Astrocyte (in vitro differentiated cells and primary cell): ENCODE measurements around the gene FNDC3B. TPM values are rescaled to one million over a fixed set of nuclear protein-coding genes. Genes with fewer than 3 reads are reported as not detected.

ENCODE experiments used
- DNase-seq: peaks from one replicate; pipeline ENCODE4 v3.0.0-alpha.2; 2010; ENCODE audit warnings: low read depth
- FAIRE-seq: peaks from 2 replicates; lab custom pipeline; 2011; peaks lifted over from hg19 to GRCh38; lab: Jason Lieb, UNC
- H2AFZ ChIP-seq: 2 replicates; pipeline ENCODE4 v1.6.0; 2012; ENCODE audit warnings: low read depth, low read length, inconsistent platforms
- H3K27ac ChIP-seq: 2 replicates; pipeline ENCODE4 v1.5.1; 2011; ENCODE audit warnings: low read depth, low read length, inconsistent platforms
- H3K27me3 ChIP-seq: 2 replicates; pipeline ENCODE4 v1.6.0; 2011; ENCODE audit warnings: low read length, inconsistent platforms; ENCODE audit not compliant: insufficient read depth
- H3K36me3 ChIP-seq: 2 replicates; pipeline ENCODE4 v1.5.1; 2011; ENCODE audit warnings: low read length, inconsistent platforms; ENCODE audit not compliant: insufficient read depth
- H3K4me1 ChIP-seq: 2 replicates; pipeline ENCODE4 v1.5.1; 2011; ENCODE audit warnings: low read length, inconsistent platforms; ENCODE audit not compliant: insufficient read depth
- H3K4me2 ChIP-seq: 2 replicates; pipeline ENCODE4 v1.6.0; 2012; ENCODE audit warnings: low read length, inconsistent platforms
- H3K4me3 ChIP-seq: 2 replicates; pipeline ENCODE4 v1.5.1; 2011; ENCODE audit warnings: low read depth, mild to moderate bottlenecking, low read length, inconsistent platforms; ENCODE audit not compliant: insufficient read depth
- H3K79me2 ChIP-seq: 2 replicates; pipeline ENCODE4 v1.6.0; 2012; ENCODE audit warnings: mild to moderate bottlenecking, low read length, inconsistent platforms; ENCODE audit not compliant: insufficient read depth
- H3K9ac ChIP-seq: 2 replicates; pipeline ENCODE4 v1.6.0; 2012; ENCODE audit warnings: mild to moderate bottlenecking, low read length, inconsistent platforms
- H3K9me3 ChIP-seq: 2 replicates; pipeline ENCODE4 v1.5.1; 2012; ENCODE audit warnings: low read depth, mild to moderate bottlenecking, low read length, inconsistent platforms; ENCODE audit not compliant: insufficient read depth
- H4K20me1 ChIP-seq: 2 replicates; pipeline ENCODE4 v1.6.0; 2012; ENCODE audit warnings: low read length, inconsistent platforms; ENCODE audit not compliant: insufficient read depth
- H3K27ac Mint-ChIP-seq: one replicate; pipeline ENCODE4 v1.8.0; 2021; ENCODE audit warnings: mild to moderate bottlenecking, mixed read lengths; ENCODE audit not compliant: unreplicated experiment
- H3K27me3 Mint-ChIP-seq: one replicate; pipeline ENCODE4 v1.8.0; 2021; ENCODE audit warnings: low read depth, mixed read lengths; ENCODE audit not compliant: unreplicated experiment
- H3K36me3 Mint-ChIP-seq: one replicate; pipeline ENCODE4 v1.8.0; 2021; ENCODE audit warnings: low read depth, mixed read lengths; ENCODE audit not compliant: unreplicated experiment
- H3K4me1 Mint-ChIP-seq: one replicate; pipeline ENCODE4 v1.8.0; 2021; ENCODE audit warnings: low read depth, mixed read lengths; ENCODE audit not compliant: unreplicated experiment
- H3K4me3 Mint-ChIP-seq: one replicate; pipeline ENCODE4 v1.8.0; 2021; ENCODE audit warnings: mild to moderate bottlenecking, moderate library complexity, mixed read lengths; ENCODE audit not compliant: unreplicated experiment
- H3K9me3 Mint-ChIP-seq: one replicate; pipeline ENCODE4 v1.8.0; 2021; ENCODE audit warnings: mild to moderate bottlenecking, mixed read lengths; ENCODE audit not compliant: unreplicated experiment
- EZH2 ChIP-seq: IDR thresholded peaks from 2 replicates; pipeline ENCODE4 v1.6.1; 2012; ENCODE audit warnings: mild to moderate bottlenecking, low read length, inconsistent platforms; ENCODE audit not compliant: insufficient read depth
- total RNA-seq: library from RNA; stranded (reverse); gene quantifications from 2 replicates; pipeline ENCODE4 v1.2.1, GENCODE V29; 2021
- TF ChIP-seq, protein P1 (sequence below): IDR thresholded peaks from 2 replicates; pipeline ENCODE4 v1.5.1; 2011; ENCODE audit warnings: low read depth, mild to moderate bottlenecking, inconsistent platforms, low read length, moderate library complexity; ENCODE audit not compliant: insufficient read depth

The FNDC3B gene
- total RNA-seq, 1 donor from 2014 or later = 327 TPM

DNA sequence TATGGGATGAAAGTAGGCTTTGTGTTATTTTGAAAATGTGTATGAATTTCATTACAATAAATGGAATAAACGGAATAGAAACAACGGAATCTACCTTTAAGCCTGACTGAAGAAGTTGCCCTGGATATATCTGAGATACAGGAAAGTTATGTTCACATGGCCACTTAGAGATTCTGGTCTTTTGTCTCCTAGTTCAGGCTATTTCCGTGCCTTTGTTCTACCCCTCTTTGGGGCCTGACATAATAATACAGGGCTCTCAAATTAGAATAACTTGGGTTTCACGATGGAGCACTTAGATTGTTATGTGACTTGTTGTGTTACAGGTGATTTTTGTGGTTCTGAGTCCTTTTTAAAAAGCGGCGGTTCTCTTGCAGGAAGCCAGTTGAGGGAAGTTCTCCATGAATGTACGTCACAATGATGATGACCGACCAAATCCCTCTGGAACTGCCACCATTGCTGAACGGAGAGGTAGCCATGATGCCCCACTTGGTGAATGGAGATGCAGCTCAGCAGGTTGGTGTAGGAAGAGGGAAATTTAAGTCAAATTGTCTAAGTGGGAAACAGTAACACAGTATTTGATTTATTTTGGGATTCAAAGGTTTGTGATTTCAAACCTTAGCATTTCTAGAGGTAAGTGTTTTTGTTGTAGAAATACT, 72.8 kb downstream of the FNDC3B start:
- H4K20me1 ChIP-seq = peaks cover 91% of the 10 kb centered on the region
- no peak overlapping the region for H3K4me2 ChIP-seq
- Mint-ChIP-seq H3K4me3 (peak overlapping the region; percentile 6), H3K27me3 (no peaks in the 10 kb centered on the region), H3K9me3 (no peaks in the 10 kb centered on the region), H3K36me3 (peaks cover 25% of the 10 kb centered on the region), H3K27ac (no peak overlapping the region), H3K4me1 (peaks cover 46% of the 10 kb centered on the region)
- no peak for TF ChIP-seq EZH2
- no peaks in the 10 kb centered on the region for H3K9me3 ChIP-seq
- no peak overlapping the region for H3K4me3 ChIP-seq
- DNase-seq (no peak), FAIRE-seq (no peak)
- H2AFZ ChIP-seq = no peak overlapping the region
- peaks cover 94% of the 10 kb centered on the region for H3K79me2 ChIP-seq
- no peaks in the 10 kb centered on the region for H3K4me1 ChIP-seq
- no peak overlapping the region for H3K27ac ChIP-seq
- H3K9ac ChIP-seq = no peak overlapping the region
- H3K27me3 ChIP-seq = no peaks in the 10 kb centered on the region
- H3K36me3 ChIP-seq = peaks cover 33% of the 10 kb centered on the region

DNA sequence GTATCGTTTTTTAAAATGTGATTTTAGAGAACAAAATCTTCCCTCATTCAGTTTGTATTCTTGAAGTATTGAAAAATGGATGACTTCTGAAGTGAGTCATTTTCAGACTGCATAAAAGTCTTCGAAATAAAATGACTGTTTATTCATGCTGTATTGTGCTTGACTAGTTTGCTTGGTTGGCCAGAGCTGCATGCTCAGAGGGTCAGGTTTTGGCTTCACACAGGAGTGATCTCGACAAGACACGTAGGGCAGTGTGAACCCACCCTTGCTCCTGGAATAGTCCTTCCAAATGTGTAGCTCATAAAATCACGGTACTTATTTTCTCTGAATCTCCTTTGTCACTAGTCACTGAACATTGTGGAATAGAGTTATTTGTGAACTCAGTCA, 73.3 kb downstream of the FNDC3B start:
- H3K79me2 ChIP-seq = peaks cover 94% of the 10 kb centered on the region
- TF ChIP-seq, protein P1, sequence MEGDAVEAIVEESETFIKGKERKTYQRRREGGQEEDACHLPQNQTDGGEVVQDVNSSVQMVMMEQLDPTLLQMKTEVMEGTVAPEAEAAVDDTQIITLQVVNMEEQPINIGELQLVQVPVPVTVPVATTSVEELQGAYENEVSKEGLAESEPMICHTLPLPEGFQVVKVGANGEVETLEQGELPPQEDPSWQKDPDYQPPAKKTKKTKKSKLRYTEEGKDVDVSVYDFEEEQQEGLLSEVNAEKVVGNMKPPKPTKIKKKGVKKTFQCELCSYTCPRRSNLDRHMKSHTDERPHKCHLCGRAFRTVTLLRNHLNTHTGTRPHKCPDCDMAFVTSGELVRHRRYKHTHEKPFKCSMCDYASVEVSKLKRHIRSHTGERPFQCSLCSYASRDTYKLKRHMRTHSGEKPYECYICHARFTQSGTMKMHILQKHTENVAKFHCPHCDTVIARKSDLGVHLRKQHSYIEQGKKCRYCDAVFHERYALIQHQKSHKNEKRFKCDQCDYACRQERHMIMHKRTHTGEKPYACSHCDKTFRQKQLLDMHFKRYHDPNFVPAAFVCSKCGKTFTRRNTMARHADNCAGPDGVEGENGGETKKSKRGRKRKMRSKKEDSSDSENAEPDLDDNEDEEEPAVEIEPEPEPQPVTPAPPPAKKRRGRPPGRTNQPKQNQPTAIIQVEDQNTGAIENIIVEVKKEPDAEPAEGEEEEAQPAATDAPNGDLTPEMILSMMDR = no peak
- no peak for TF ChIP-seq EZH2

DNA sequence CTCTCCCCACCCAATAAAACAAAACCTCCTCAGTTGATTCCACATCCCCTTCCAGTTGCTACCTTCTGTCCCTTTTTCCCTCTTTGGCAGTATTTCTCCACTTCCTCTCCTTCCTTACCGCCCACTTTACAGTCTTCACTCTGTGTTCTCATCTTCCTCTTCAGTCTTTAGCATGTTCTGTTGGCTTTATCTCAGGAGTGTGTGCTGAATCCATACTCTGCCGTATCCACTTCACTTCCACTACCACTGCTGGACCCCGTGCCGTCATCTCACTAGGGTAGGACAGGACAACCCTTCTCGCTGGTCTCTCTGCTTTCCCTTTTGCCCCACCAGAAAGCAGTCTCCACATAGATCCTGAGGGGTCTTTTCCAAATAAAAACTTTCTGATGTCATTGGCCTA, 74.3 kb downstream of the FNDC3B start:
- peaks cover 90% of the 10 kb centered on the region for H4K20me1 ChIP-seq

More for the DNA sequence above, 73.3 kb downstream of the FNDC3B start:
- no peak overlapping the region for H3K4me2 ChIP-seq
- no peak overlapping the region for H2AFZ ChIP-seq
- DNase-seq (no peak), FAIRE-seq (no peak)
- peaks cover 90% of the 10 kb centered on the region for H4K20me1 ChIP-seq
- peaks cover 25% of the 10 kb centered on the region for H3K36me3 Mint-ChIP-seq
- H3K27ac ChIP-seq = no peak overlapping the region
- no peaks in the 10 kb centered on the region for H3K27me3 Mint-ChIP-seq
- no peak overlapping the region for H3K27ac Mint-ChIP-seq
- no peaks in the 10 kb centered on the region for H3K27me3 ChIP-seq
- H3K9me3 ChIP-seq = no peaks in the 10 kb centered on the region
- no peak overlapping the region for H3K4me3 Mint-ChIP-seq
- peaks cover 34% of the 10 kb centered on the region for H3K36me3 ChIP-seq
- no peaks in the 10 kb centered on the region for H3K4me1 ChIP-seq
- no peaks in the 10 kb centered on the region for H3K9me3 Mint-ChIP-seq
- peaks cover 42% of the 10 kb centered on the region for H3K4me1 Mint-ChIP-seq
- no peak overlapping the region for H3K9ac ChIP-seq
- H3K4me3 ChIP-seq = no peak overlapping the region

More for the DNA sequence above, 74.3 kb downstream of the FNDC3B start:
- Histone ChIP-seq H3K79me2 (peaks cover 94% of the 10 kb centered on the region), H3K4me2 (no peak overlapping the region), H3K36me3 (peaks cover 43% of the 10 kb centered on the region), H3K9ac (no peak overlapping the region), H3K9me3 (no peaks in the 10 kb centered on the region), H3K27me3 (no peaks in the 10 kb centered on the region), H3K4me3 (no peak overlapping the region), H3K27ac (no peak overlapping the region), H2AFZ (no peak overlapping the region), H3K4me1 (no peaks in the 10 kb centered on the region)
- Mint-ChIP-seq H3K9me3 (no peaks in the 10 kb centered on the region), H3K4me3 (peak overlapping the region; percentile 63), H3K36me3 (peaks cover 30% of the 10 kb centered on the region), H3K27ac (peak overlapping the region; percentile 54), H3K4me1 (peaks cover 41% of the 10 kb centered on the region), H3K27me3 (no peaks in the 10 kb centered on the region)
- TF ChIP-seq, protein P1 = no peak
- TF ChIP-seq EZH2 = no peak
- FAIRE-seq = no peak
- DNase-seq = no peak
